ENCODE data around the gene KLRF2.

GRCh38 chr12:9831720-9832119 lies 49.6 kb upstream of the KLRF2 start:
- TF ChIP-seq CTCF (IDR thresholded peaks at IDR 0.05; ENCODE audit: low read depth, low read length, missing input control): no peak
- TF ChIP-seq MAX (IDR thresholded peaks at IDR 0.05): no peak
- no peak for TF ChIP-seq FOXA1 (IDR thresholded peaks at IDR 0.05)
- TF ChIP-seq SP1 (IDR thresholded peaks at IDR 0.05): no peak
- TF ChIP-seq HNF4A (conservative IDR thresholded peaks at IDR 0.05): no peak
- TF ChIP-seq RAD21 (IDR thresholded peaks at IDR 0.05): no peak
- TF ChIP-seq ZBTB33 (IDR thresholded peaks at IDR 0.05): no peak
- TF ChIP-seq, protein P1, sequence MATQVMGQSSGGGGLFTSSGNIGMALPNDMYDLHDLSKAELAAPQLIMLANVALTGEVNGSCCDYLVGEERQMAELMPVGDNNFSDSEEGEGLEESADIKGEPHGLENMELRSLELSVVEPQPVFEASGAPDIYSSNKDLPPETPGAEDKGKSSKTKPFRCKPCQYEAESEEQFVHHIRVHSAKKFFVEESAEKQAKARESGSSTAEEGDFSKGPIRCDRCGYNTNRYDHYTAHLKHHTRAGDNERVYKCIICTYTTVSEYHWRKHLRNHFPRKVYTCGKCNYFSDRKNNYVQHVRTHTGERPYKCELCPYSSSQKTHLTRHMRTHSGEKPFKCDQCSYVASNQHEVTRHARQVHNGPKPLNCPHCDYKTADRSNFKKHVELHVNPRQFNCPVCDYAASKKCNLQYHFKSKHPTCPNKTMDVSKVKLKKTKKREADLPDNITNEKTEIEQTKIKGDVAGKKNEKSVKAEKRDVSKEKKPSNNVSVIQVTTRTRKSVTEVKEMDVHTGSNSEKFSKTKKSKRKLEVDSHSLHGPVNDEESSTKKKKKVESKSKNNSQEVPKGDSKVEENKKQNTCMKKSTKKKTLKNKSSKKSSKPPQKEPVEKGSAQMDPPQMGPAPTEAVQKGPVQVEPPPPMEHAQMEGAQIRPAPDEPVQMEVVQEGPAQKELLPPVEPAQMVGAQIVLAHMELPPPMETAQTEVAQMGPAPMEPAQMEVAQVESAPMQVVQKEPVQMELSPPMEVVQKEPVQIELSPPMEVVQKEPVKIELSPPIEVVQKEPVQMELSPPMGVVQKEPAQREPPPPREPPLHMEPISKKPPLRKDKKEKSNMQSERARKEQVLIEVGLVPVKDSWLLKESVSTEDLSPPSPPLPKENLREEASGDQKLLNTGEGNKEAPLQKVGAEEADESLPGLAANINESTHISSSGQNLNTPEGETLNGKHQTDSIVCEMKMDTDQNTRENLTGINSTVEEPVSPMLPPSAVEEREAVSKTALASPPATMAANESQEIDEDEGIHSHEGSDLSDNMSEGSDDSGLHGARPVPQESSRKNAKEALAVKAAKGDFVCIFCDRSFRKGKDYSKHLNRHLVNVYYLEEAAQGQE (IDR thresholded peaks at IDR 0.05): no peak
- no peak for TF ChIP-seq EGR1 (IDR thresholded peaks at IDR 0.05; ENCODE audit: low read depth in 2 of 2)
- no peak for TF ChIP-seq JUND (IDR thresholded peaks at IDR 0.05)
- TF ChIP-seq GABPA (IDR thresholded peaks at IDR 0.05 in 1 of 2, conservative IDR thresholded peaks at IDR 0.05 in 1 of 2): no peak
- TF ChIP-seq, protein P2, sequence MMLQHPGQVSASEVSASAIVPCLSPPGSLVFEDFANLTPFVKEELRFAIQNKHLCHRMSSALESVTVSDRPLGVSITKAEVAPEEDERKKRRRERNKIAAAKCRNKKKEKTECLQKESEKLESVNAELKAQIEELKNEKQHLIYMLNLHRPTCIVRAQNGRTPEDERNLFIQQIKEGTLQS (IDR thresholded peaks at IDR 0.05): no peak
- TF ChIP-seq TAF1 (conservative IDR thresholded peaks at IDR 0.05): no peak
